Loucy (cell line): ENCODE measurements around the gene CDK13.

ENCODE experiments used
- EZH2phosphoT487 ChIP-seq: fragments of 200-600 bp; IDR thresholded peaks from 2 replicates; pipeline ENCODE4 v1.6.1; 2018; ENCODE audit warnings: antibody characterized with exemption, mild to moderate bottlenecking, moderate library complexity, borderline replicate concordance
- TF ChIP-seq, protein P1 (sequence below): fragments of 200-600 bp; sonication (generic); conservative IDR thresholded peaks from 2 replicates; pipeline ENCODE4 v1.5.1; 2014; ENCODE audit warnings: mild to moderate bottlenecking, antibody characterized with exemption, low read length

DNA sequence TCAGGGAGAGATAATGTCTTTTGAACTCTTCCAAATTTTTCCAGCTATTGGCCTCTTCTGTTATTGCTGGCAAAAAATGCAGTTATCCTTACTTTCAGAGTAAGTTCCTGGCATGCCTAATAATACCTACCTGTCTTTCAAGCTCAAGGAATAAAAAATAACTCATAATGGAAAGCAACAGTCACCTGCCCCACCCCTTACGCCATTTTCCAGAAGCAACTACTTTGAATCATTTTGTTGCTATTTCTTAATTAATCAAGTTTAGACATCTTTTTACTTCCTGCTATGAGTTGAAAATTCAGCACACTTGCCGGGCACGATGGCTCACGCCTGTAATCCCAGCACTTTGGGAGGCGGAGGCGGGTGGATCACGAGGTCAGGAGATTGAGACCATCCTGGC, 23.0 kb upstream of the CDK13 start:
- TF ChIP-seq EZH2phosphoT487: no peak
- TF ChIP-seq, protein P1, sequence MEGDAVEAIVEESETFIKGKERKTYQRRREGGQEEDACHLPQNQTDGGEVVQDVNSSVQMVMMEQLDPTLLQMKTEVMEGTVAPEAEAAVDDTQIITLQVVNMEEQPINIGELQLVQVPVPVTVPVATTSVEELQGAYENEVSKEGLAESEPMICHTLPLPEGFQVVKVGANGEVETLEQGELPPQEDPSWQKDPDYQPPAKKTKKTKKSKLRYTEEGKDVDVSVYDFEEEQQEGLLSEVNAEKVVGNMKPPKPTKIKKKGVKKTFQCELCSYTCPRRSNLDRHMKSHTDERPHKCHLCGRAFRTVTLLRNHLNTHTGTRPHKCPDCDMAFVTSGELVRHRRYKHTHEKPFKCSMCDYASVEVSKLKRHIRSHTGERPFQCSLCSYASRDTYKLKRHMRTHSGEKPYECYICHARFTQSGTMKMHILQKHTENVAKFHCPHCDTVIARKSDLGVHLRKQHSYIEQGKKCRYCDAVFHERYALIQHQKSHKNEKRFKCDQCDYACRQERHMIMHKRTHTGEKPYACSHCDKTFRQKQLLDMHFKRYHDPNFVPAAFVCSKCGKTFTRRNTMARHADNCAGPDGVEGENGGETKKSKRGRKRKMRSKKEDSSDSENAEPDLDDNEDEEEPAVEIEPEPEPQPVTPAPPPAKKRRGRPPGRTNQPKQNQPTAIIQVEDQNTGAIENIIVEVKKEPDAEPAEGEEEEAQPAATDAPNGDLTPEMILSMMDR: no peak
